GM18519 (cell line): ENCODE measurements around the gene ATP6V0C.
A peak's percentile ranks its signal among the peaks of the same experiment; 100 is the strongest.
"Not testable (repeated sequence)": the region's sequence is repeated elsewhere in the genome, so short reads cannot be mapped to it uniquely, and the experiment has no call there.

Experiments
- ATAC-seq: cut with Tn5 transposase; IDR thresholded peaks from one replicate; pipeline ENCODE4 v1.9.1; 2021; ENCODE audit warnings: mild to moderate bottlenecking, moderate library complexity; ENCODE audit not compliant: unreplicated experiment, low FRiP score

ATP6V0C gene

DNA sequence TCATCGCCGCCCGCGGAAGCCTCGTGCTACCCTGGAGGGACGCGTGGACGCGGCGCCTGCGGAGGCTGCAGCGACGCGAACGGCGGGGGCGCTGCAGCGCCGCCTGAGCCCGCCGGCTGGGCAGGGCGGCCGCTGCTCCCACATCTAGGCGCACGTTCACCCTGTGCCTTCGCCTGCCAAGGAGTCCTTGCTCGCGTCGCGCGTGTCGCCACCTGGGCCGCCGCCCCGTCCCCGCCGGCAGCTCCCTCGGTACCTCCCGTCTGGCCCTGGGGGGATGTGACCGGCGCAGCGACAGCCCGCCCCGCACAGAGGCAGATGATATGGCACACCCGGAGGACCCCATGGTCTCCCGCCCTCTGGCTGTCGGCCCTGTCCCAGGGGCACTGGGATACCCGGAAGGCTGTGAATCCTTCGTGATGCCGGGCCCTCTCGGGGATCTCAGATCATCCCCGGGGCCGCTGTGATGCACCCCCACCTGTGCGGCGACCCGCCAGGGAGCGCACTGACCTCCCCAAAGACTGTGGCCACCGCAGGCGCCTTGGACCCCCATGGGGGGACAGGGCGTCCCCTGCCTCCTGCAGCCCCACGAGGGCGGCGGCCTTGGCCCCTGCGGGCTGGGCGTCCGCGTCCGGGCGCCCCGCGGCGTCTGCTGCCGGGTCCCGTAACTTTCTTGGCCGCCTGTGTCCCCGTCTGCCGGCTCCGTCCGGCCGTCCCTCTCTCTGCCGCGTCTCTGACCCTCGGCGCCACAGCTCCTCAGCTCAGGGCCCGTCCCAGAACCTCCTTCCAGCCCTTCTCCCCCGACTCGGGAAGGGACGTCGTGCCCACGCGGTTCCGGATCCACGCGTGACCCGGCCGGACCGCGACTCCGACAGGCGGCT lies 39.5 kb upstream of the ATP6V0C start:
- ATAC-seq = no peak

DNA sequence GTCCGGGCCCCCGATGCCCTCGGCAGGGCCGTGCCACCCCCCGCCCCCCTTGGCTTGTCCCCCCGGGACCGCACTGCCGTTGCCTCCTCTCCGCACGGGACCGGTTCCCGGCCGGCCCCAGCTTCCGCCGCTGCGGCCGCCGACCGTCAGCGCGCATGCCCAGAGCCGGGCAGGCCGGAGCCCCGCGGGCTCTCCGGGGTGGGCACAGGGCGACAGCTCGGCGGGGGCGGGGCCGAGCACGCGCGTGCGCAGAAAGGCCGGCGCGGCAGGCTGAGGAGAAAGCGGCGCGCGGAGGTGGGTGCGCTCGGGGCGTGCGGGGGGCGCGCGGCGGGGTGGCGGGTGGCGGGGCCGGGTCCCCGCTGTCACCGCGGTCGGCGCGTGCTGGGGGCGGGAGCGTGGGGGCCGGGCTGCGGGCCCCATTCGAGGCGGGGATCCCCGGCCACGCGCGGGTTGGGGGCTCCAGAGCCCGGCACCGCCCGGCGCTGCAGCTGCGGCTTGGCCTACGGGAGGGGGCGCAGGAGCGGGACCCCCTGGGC lies 38.8 kb upstream of the ATP6V0C start, which contains the start of gene TBC1D24:
TBC1D24 (plus strand) TSS at position 251 of the 536 bp plus-strand sequence. CDS start 21,022 bp downstream, outside the sequence.
- peak; percentile 37 for ATAC-seq

DNA sequence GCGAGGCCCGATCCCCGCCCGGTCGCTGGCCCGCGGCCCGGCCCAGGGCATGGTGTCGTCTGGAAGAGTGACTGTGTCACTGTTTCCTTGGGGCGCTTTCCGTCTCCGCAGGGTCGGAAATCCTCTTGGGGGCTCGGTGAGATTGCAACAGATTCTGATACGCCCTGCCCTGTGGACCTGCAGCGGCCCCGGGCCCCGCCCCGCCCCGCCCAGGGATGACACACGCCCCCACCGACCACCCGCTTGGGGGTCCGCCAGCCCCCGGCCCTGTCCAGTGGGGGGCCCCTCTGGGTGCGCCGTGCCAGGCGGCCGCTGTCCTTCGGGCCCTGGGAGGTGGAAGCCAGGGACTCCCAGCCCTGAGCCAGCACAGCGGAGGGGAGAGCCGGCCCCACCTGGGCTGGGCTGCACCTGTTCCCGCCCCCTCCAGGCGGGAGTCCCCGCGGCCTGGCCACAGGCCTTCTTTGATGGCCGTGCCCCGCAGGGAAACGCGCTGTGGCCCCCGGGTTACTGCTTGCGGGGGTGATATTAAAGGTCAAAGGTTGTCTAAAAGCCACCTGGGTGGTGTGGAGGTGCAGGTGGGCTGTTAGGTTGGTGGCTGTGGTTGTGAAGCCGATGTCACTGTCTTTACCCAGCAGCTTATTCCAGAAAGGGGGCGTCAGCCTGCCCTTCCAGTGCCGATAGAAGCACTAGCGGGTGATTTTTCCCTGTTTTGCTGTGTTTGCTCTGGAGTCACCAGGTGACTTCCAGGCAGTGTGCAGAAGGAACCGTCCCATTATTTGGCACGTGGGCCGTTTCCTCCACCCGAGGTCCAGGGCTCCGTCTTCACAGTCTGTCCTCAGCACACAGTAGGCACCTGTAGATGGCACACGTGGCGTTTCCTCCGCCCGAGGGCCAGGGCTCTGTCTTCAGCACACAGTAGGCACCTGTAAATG lies 38.1 kb upstream of the ATP6V0C start:
- ATAC-seq = no peak

DNA sequence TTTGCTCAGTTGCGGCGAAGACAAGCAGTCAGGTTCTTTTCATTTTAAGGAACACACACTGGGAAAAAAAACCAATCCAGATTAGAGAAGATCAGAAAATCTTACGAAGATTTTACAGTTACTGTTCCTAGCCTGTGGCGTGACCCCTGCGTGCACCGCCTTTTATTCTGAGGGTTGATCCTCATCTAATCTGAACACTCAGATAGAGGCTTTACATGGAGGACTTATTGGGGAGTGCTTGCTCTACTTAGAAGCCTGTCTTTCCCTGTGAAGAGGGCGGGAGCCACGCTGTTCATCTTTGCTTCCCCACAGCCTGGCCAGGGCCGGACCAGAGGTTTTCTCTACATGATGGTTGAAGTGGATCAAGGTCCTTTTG lies 37.4 kb upstream of the ATP6V0C start:
- no peak for ATAC-seq

DNA sequence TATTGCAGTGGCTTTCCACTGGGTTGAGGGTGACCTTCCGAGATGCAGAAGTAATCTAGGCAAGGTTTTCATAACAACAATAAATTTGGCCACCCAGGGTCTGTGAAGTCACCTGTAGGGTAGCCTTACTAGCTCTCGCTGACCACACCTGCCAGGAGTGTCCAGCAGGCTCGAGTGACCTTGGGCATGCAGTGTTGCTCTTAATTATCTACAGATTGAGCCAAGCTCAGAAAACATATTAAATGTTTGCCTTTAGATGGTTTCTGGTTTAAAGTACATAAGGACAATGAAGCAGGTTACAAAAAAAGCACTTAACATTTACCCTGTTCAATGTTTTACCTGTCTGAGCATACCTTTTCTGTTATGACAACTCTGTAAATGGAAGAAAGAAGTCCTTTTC lies 37.0 kb upstream of the ATP6V0C start:
- ATAC-seq = no peak

DNA sequence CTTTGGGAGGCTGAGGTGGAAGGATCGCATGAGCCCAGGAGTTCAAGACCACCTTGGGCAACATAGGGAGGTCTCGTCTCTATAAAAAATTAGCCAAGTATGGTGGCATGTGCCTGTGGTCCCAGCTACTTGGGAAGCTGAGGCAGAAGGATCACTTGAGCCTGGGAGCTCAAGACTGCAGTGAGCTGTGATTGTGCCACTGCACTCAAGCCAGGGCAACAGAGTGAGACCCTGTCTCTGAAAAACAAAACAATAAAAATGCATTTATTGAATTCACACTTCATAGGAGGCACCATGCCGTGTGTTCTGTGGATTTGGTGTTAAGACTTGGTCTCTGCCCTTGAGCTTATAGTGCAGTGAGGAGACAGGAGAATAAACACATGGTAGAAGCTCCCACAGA lies 36.4 kb upstream of the ATP6V0C start:
- ATAC-seq = no peak

DNA sequence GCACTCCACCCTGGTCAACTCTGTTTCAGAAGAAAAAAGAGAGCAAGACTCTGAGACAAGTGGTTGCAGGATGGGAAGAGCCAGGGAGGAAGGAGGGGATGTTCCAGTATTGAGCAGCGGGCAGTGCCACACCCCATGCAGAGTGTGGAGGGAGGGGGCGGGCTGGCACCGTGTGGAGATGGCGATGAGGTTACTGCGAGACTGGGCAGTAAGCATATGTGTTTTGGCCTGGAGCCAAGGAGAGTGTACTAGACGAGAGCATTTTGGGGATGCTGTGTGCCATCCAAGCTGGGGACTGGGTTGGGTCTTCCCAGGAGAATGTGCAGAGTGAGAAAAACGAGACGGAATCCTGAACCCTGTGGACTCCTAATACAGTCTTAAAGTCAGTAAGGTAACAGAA lies 35.5 kb upstream of the ATP6V0C start:
- no peak for ATAC-seq

DNA sequence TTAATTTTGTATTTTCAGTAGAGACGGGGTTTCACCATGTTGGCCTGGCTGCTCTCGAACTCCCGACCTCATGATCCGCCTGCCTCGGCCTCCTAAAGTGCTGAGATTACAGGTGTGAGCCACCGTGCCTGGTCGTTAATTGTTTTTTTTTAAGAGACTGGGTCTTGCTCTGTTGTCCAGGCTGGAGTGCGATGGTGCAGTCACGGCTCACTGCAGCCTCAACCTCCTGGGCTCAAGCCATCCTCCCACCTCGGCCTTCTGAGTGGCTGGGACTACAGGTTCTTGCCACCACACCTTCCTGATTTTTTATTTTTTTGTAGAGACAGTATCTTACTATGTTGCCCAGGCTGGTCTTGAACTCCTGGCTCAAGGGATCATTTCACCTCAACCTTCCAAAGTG lies 33.8 kb upstream of the ATP6V0C start:
- not testable (repeated sequence) for ATAC-seq

DNA sequence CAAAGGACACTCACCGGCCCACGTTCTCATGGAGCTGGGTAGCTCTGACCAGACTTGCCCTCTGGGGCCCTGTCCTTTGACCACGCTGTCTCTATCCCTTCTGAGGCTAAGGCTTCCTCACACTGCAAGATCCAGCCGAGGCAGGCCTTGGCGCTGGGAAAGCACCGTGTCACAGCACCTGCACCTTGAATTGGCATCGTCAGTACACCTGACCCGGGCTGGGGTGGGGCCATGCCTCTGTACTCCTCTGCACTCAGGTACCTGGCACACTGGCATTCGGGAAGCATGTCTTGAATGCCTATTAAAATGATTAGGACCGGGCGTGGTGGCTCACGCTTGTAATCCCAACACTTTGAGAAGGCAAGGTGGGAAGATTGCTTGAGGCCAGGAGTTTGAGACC lies 32.8 kb upstream of the ATP6V0C start:
- no peak for ATAC-seq

DNA sequence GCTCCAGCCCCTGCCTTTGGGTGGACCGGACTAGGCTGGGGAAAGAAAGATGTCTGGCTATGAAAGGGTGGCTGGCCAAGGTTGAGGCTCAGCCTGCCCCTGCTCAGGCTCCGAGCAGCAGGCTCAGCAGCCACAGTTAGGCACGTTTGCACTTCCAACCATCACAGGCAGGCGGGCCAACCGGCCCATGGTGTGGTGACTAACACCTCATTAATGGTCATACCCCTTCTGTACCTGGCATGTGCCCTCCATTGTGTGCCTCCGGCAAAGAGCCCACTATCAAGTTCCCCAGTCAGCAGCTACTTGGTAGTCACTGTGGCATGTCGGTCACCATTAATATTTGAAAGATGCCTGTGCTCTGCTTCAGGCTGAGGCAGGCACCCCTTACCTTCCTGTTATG lies 32.1 kb upstream of the ATP6V0C start:
- no peak for ATAC-seq

DNA sequence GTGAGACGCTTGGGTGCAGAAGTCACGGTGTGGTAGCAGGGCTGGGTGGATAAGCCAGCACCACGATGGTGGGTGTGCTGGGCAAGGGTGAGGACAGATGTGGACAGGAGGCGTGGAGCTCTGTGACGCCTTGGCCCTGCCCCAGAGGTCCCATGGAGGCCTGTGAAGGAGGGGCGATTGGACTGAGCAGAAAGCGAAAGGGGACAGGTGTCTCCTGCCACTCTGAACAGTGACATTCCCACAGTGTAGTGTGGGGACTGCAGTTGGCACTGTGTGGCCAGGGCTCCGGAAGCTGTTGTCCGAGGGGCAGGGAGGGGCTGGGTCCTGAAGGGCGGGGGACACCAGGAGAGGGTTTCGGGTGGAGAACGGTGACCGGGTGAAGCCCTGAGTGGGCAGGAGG lies 31.5 kb upstream of the ATP6V0C start:
- no peak for ATAC-seq

DNA sequence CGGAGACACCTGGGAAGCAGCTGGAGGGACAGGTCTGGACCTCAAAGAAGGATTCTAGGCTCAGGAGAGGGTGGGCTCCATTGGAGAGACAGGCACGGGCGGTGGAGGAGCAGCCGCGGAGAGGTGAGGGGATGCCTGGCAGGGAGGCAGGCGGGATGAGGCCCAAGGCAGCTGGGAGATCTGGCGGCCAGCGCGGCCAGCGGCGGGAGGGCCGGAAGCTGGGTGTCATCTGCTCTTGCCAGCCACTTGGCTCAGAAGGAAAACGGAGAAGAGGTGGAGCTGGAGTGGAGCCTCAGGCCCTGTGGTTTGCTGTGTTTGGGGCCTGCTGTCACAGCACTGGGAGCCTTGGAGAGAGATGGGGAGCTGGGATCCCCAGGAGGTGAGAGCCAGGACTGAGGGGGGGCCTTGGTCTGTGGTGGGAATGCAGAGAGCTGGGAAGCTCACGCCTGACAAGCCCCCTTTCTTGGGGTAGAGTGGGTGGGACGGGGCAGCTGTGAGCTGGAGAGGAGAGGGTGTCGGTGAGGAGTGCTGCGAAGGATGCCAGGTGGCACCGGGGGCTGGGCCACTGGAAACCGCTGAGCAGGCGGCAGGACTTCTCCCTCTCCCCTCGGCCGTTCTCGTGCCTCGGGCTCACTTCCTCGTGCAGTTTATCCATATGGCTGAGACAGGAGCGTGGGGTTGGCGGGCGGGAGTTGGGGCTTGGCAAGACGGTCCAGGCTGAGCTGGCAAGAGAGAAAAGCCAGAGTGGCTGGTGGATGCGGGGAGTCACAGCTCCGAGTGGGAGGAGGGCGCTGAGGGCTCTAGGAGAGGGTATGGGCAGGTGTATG lies 30.8 kb upstream of the ATP6V0C start:
- no peak for ATAC-seq

DNA sequence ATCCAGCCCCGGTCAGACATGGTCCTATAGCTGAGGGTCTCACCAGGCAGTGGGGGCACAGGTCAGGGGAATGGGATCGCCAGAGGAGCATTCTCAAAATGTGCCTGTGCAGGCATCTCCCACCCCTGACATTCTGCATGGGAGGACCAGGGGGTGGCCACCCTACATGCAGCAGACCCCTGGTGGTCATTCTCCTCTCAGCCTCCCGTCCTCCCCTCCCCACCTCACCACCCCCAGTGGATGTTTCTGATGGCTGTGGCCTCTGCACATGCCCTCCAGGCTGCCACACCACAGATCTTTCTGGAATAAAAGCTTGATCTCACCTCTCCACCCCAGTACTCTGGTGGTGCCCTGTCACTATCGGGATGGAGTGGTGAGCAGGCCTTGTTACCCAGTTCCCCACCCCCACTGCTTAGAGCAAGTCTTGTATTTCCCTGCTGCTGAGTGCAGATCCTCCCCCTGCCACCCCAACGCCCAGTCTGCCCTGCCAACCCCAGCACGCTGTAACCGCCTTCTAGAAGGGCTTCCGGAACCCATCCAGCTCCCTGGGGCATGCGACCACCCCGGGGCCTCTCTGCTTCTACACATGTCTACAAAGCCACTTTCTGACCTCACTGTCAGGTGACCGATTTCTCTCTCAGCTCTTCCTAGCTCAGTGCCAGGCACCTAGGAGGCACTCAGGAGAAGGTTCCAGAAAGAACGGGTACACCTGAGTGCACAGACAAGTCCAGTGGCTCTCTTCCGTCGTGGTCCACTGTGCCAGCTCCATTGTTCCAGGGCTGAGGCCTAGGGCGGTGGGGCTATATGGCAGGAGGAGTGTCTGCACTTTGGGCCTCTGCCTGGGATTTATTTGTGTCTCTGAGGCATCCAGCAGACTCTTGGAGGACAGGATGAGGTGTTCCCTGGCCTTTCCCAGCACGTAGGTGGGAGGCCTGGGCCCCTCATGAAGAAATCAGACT lies 29.5 kb upstream of the ATP6V0C start:
- no peak for ATAC-seq

DNA sequence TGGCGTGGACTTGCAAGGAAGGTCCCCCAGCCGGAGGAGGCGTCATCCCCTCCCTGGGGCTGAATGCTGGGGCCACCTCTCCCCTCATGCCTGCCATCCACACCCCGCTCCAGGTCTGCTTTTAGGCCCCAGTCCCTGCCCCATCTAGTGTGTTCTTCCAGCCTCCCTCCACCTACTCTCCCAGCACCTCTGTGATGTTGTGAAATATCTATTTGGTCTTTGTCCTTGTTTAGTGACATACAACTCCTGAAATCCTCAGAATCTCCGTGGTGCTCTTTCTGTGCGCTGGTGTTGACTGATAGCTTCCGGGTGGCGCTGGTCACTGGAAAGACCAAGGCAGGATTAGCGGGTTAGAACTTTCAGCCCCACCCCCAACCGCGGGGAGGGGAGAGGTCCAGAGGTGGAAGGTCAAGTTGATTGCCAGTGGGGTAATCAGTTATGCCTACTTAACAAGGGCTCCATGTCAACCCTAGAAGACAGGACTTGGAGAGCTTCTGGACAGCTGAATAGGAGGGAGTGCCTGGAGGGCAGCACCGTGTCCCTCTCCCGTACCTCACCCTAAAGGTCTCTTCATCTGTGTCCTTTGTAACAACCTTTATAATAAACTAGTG lies 28.7 kb upstream of the ATP6V0C start:
- ATAC-seq = no peak

DNA sequence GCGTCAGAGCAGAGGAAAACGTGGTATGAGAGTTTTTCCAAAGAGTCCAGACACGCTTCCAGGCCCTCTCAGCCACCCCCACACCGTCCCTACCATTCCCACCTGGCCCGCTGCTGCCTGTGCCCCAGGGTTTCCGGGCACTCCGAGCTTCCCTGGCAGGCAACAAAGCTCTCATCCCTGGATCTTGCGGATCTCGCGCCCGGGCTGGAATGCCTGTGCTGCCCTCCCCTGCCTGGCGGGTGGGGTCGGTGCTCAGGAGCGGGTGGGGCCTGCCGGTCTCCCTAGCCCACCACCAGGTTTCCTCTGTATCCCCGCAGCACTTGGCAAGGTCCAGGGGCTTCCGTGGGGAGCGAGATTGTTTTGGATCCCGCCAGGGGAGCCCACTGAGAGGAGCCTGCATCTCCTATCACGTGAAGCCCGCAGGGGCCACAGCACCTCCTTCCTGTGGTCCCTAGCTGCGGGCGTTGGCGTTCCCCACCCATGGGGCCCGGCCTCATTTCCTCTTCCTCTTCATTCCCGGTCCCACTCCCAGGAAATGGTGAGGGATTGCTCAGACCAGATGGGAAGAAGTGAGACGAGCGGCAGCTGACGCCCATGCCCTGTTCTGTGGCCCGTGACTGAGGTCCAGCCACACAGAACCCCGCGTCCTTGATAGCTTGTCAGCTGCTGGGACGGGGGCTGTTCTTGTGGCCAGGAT lies 27.8 kb upstream of the ATP6V0C start:
- ATAC-seq = no peak

DNA sequence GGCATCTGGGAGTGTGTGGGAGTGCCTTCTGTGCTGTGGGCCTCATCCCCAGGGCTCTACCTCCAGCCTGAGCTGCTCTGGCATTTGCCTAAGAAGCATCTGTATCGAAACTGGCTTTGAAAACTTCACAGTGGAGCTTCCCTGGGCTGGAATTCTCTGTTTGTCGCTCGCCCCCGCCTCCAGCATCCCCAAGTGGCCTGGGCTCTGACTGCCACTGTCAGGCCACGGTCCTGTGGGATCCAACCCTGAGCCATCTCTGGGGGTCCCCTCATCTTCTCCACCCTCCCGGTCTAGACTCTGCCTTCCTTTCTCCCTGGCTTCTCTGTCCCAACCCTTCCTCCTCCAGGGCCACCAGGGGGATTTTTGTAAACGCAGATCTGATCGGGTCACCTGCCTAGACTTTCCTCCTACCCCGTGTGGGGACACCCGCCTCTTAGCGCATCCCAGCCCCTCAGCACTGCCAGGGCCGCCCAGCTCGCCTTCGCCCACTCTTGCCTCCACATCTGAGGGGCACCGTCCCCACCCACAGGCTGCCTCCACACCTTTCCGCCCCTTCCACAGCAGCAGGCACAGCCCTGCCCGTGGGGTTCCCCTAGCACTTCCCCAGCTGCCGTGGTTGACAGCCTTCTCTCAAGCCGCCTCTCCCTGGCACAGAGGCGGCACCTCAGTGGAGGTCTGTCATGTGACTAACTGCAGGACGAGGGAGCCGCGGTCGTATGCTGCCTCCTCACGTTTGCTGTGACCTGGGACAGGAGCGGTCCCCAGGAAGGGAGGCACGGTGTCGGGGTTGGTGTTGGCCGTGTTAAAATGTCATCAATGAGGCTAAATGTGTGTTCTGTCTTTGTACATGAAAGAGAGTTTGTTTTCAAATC lies 26.9 kb upstream of the ATP6V0C start:
- ATAC-seq = no peak

DNA sequence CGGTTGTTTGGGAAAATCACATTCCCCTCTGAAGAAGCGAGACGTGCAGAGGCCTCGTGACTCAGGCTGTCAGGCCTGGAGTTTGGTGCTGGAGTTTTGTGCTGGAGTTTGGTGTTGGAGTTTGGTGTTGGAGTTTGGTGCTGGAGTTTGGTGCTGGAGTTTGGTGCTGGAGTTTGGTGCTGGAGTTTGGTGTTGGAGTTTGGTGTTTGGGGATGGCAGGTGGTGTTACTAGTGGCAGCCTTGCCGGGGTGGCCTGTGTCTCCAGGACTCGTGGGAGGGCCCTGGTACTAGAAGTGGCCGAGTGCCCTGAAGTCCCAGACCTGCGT lies 26.3 kb upstream of the ATP6V0C start:
- ATAC-seq = no peak
